HG03521 (cell line): ENCODE measurements around the gene MYO1A.
A peak's percentile ranks its signal among the peaks of the same experiment; 100 is the strongest.

Experiments used
- ATAC-seq: cut with Tn5 transposase; IDR thresholded peaks from one replicate; pipeline ENCODE4 v1.9.1; 2021; ENCODE audit warnings: mild to moderate bottlenecking, moderate library complexity; ENCODE audit not compliant: unreplicated experiment

The MYO1A gene

GRCh38 chr12:57049890-57050289, at the start of gene MYO1A:
TSS of gene MYO1A (minus strand) at chr12:57050129. CDS start at chr12:57048323, 1,806 bp downstream.
- no peak for ATAC-seq

- no peak for ATAC-seq
These were observed 49.3 kb upstream of the MYO1A start for GRCh38 chr12:57099047-57099714.

GRCh38 chr12:57098546-57098945, 48.6 kb upstream of the MYO1A start:
- ATAC-seq: no peak

GRCh38 chr12:57097554-57097835, 47.6 kb upstream of the MYO1A start:
- ATAC-seq: no peak

GRCh38 chr12:57096748-57097553, 47.0 kb upstream of the MYO1A start:
- no peak for ATAC-seq

GRCh38 chr12:57096099-57096572, 46.2 kb upstream of the MYO1A start:
- ATAC-seq: no peak

- ATAC-seq: no peak
These were observed 45.5 kb upstream of the MYO1A start for GRCh38 chr12:57095440-57095839.

GRCh38 chr12:57094208-57095160, 44.6 kb upstream of the MYO1A start:
- no peak for ATAC-seq

- ATAC-seq: no peak
These were observed 43.7 kb upstream of the MYO1A start for GRCh38 chr12:57093415-57094207.

GRCh38 chr12:57092876-57093414, 43.0 kb upstream of the MYO1A start:
- no peak for ATAC-seq

- ATAC-seq: no peak
These were observed 42.6 kb upstream of the MYO1A start for GRCh38 chr12:57092529-57092862.

GRCh38 chr12:57091638-57092528, 42.0 kb upstream of the MYO1A start:
- no peak for ATAC-seq

- no peak for ATAC-seq
These were observed 41.2 kb upstream of the MYO1A start for GRCh38 chr12:57090924-57091637.

- ATAC-seq: no peak
These were observed 40.6 kb upstream of the MYO1A start for GRCh38 chr12:57090490-57090889.

- no peak for ATAC-seq
These were observed 39.6 kb upstream of the MYO1A start for GRCh38 chr12:57089271-57090245.

- peak; percentile 56 for ATAC-seq
These were observed 38.7 kb upstream of the MYO1A start, which contains the start of gene NAB2 for GRCh38 chr12:57088354-57089270. TSS of gene NAB2 (plus strand) at chr12:57089114. CDS start at chr12:57089272, 158 bp downstream.
